DND-41 (cell line): ENCODE results near the gene BLVRA.

Source experiments
- EZH2 ChIP-seq: IDR thresholded peaks from 3 replicates; pipeline ENCODE4 v1.6.1; 2012; ENCODE audit warnings: borderline replicate concordance, low read depth, mild to moderate bottlenecking, moderate library complexity, low read length, inconsistent platforms; ENCODE audit not compliant: severe bottlenecking
- TF ChIP-seq, protein P1 (sequence below): IDR thresholded peaks from 2 replicates; pipeline ENCODE4 v1.5.1; 2012; ENCODE audit warnings: borderline replicate concordance, low read length, moderate library complexity, mild to moderate bottlenecking; ENCODE audit not compliant: poor library complexity, severe bottlenecking; ENCODE audit errors: extremely low read depth

DNA sequence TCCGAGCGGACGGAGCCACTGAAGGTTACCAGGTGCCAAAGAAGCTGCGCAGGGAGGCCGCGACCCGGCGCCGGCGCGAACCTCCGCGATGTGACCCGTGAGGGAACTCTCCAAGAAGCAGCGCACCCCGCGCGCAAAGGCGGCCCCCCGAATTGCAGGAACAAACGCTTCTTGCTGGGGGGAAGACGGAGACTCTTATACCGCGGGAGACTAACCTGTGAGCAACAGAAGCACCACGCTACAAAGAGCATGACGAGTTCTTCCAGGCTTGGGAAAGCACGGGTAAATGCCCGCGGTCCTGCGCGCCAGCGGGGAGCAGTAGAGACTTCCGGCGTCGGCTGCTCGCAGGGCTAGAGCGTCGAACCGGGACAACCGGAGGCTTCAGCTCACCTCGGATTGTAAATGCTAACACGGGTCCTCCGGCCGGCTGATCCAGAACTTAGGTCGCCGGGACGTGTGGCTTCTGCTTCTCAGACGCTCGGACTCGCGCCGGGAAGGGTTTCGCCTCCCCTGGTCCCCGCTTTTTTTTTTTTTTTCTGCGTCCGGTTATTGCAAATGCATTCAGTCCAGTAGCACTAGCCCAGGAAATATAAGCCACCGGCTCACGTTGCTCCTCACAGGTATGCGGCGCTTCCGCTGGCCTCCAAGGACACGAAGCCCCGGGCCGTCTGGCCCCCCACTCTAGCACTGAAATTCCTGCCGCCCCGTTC is 29.1 kb upstream of the BLVRA start, which contains the start of gene COA1:
- TF ChIP-seq, protein P1, sequence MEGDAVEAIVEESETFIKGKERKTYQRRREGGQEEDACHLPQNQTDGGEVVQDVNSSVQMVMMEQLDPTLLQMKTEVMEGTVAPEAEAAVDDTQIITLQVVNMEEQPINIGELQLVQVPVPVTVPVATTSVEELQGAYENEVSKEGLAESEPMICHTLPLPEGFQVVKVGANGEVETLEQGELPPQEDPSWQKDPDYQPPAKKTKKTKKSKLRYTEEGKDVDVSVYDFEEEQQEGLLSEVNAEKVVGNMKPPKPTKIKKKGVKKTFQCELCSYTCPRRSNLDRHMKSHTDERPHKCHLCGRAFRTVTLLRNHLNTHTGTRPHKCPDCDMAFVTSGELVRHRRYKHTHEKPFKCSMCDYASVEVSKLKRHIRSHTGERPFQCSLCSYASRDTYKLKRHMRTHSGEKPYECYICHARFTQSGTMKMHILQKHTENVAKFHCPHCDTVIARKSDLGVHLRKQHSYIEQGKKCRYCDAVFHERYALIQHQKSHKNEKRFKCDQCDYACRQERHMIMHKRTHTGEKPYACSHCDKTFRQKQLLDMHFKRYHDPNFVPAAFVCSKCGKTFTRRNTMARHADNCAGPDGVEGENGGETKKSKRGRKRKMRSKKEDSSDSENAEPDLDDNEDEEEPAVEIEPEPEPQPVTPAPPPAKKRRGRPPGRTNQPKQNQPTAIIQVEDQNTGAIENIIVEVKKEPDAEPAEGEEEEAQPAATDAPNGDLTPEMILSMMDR, result peak; percentile 42
- no peak for TF ChIP-seq EZH2
